Neural crest cell (in vitro differentiated cells): Measurements from ENCODE around the gene PDLIM7. TPM values are rescaled to one million over a fixed set of nuclear protein-coding genes. Genes with fewer than 3 reads are reported as not detected.

ENCODE experiments used
- DNase-seq: peaks from one replicate; pipeline ENCODE4 v3.0.0; 2021; ENCODE audit warnings: low read depth, mixed read lengths, low spot score
- H3K27ac Mint-ChIP-seq: one replicate; pipeline ENCODE4 v1.8.0; 2021; ENCODE audit warnings: mild to moderate bottlenecking, mixed read lengths; ENCODE audit not compliant: unreplicated experiment
- H3K27me3 Mint-ChIP-seq: 2 replicates; pipeline ENCODE4 v1.8.0; 2021; ENCODE audit warnings: low read depth, mild to moderate bottlenecking, mixed read lengths
- H3K36me3 Mint-ChIP-seq: 2 replicates; pipeline ENCODE4 v1.8.0; 2021; ENCODE audit warnings: low read depth, mild to moderate bottlenecking, mixed read lengths
- H3K4me1 Mint-ChIP-seq: 2 replicates; pipeline ENCODE4 v1.8.0; 2021; ENCODE audit warnings: mixed read lengths
- H3K4me3 Mint-ChIP-seq: one replicate; pipeline ENCODE4 v1.8.0; 2021; ENCODE audit warnings: mild to moderate bottlenecking, mixed read lengths
- H3K9me3 Mint-ChIP-seq: 2 replicates; pipeline ENCODE4 v1.8.0; 2021; ENCODE audit warnings: mixed read lengths
- CTCF ChIP-seq: fragments of 200-600 bp; sonication (generic); conservative IDR thresholded peaks from 2 replicates; pipeline ENCODE4 v1.5.0; 2021; ENCODE audit warnings: antibody characterized with exemption, mild to moderate bottlenecking
- total RNA-seq: library from RNA; stranded (reverse); gene quantifications from 2 replicates; pipeline ENCODE4 v1.2.1, GENCODE V29; 2021

The PDLIM7 gene
- total RNA-seq, 1 donor from 2014 or later, result 147 TPM

- peak overlapping the region; percentile 21 for H3K27ac Mint-ChIP-seq
Observed at GRCh38 chr5:177468685-177469628, 28.4 kb downstream of the PDLIM7 start.

GRCh38 chr5:177468329-177468684, 29.1 kb downstream of the PDLIM7 start:
- DNase-seq, result no peak
- H3K27me3 Mint-ChIP-seq, result peaks cover 11% of the 10 kb centered on the region
- no peak overlapping the region for H3K27ac Mint-ChIP-seq
- peaks cover 41% of the 10 kb centered on the region for H3K36me3 Mint-ChIP-seq
- H3K4me3 Mint-ChIP-seq, result peak overlapping the region; percentile 91
- H3K9me3 Mint-ChIP-seq, result peaks cover 4% of the 10 kb centered on the region
- H3K4me1 Mint-ChIP-seq, result peaks cover 35% of the 10 kb centered on the region
- TF ChIP-seq CTCF, result no peak

More at GRCh38 chr5:177468685-177469628, 28.4 kb downstream of the PDLIM7 start:
- peaks cover 37% of the 10 kb centered on the region for H3K4me1 Mint-ChIP-seq
- TF ChIP-seq CTCF, result no peak
- DNase-seq, result peak; percentile 36
- H3K36me3 Mint-ChIP-seq, result peaks cover 37% of the 10 kb centered on the region
- peak overlapping the region; percentile 91 for H3K4me3 Mint-ChIP-seq
- peaks cover 4% of the 10 kb centered on the region for H3K9me3 Mint-ChIP-seq
- peaks cover 13% of the 10 kb centered on the region for H3K27me3 Mint-ChIP-seq

- Mint-ChIP-seq H3K27me3 (peaks cover 11% of the 10 kb centered on the region), H3K4me3 (peak overlapping the region; percentile 47), H3K36me3 (peaks cover 43% of the 10 kb centered on the region), H3K27ac (no peak overlapping the region), H3K9me3 (peaks cover 4% of the 10 kb centered on the region), H3K4me1 (peaks cover 35% of the 10 kb centered on the region)
- no peak for DNase-seq
- TF ChIP-seq CTCF, result no peak
Observed at GRCh38 chr5:177467436-177467835, 30.0 kb downstream of the PDLIM7 start.

GRCh38 chr5:177466861-177467260, 30.5 kb downstream of the PDLIM7 start:
- no peak overlapping the region for H3K27ac Mint-ChIP-seq
- H3K4me3 Mint-ChIP-seq, result peak overlapping the region; percentile 47
- DNase-seq, result no peak
- TF ChIP-seq CTCF, result no peak
- peaks cover 4% of the 10 kb centered on the region for H3K9me3 Mint-ChIP-seq
- H3K27me3 Mint-ChIP-seq, result peaks cover 11% of the 10 kb centered on the region
- peaks cover 43% of the 10 kb centered on the region for H3K36me3 Mint-ChIP-seq
- peaks cover 31% of the 10 kb centered on the region for H3K4me1 Mint-ChIP-seq

- peaks cover 4% of the 10 kb centered on the region for H3K9me3 Mint-ChIP-seq
- H3K27ac Mint-ChIP-seq, result no peak overlapping the region
- peaks cover 19% of the 10 kb centered on the region for H3K4me1 Mint-ChIP-seq
- no peak for DNase-seq
- peak overlapping the region; percentile 42 for H3K4me3 Mint-ChIP-seq
- H3K36me3 Mint-ChIP-seq, result peaks cover 43% of the 10 kb centered on the region
- H3K27me3 Mint-ChIP-seq, result peaks cover 12% of the 10 kb centered on the region
- TF ChIP-seq CTCF, result no peak
Observed at GRCh38 chr5:177465044-177465443, 32.4 kb downstream of the PDLIM7 start.
